Inferior parietal cortex (tissue), 1 donor: ENCODE data around the gene CGNL1.

Source experiments
- DNase-seq: peaks from one replicate; pipeline ENCODE4 v3.0.0-alpha.2; 2016; ENCODE audit errors: extremely low spot score

The CGNL1 gene

GRCh38 chr15:57422113-57422754 is 45.9 kb downstream of the CGNL1 start:
- no peak for DNase-seq

- DNase-seq = no peak
Measured at GRCh38 chr15:57423599-57424140, 47.4 kb downstream of the CGNL1 start.

GRCh38 chr15:57424628-57425405 is 48.5 kb downstream of the CGNL1 start:
- DNase-seq = no peak

- DNase-seq = no peak
Measured at GRCh38 chr15:57425842-57426241, 49.5 kb downstream of the CGNL1 start.

GRCh38 chr15:57427367-57427821 is 51.1 kb downstream of the CGNL1 start:
- DNase-seq = peak; percentile 20

GRCh38 chr15:57432141-57432741 is 55.9 kb downstream of the CGNL1 start:
- peak; percentile 32 for DNase-seq

- no peak for DNase-seq
Measured at GRCh38 chr15:57436166-57436565, 59.9 kb downstream of the CGNL1 start.

GRCh38 chr15:57436961-57437360 is 60.7 kb downstream of the CGNL1 start:
- DNase-seq = no peak

GRCh38 chr15:57437564-57437963 is 61.3 kb downstream of the CGNL1 start:
- DNase-seq = no peak

GRCh38 chr15:57438166-57438565 is 61.9 kb downstream of the CGNL1 start:
- no peak for DNase-seq

GRCh38 chr15:57439128-57440027 is 63.1 kb downstream of the CGNL1 start:
- DNase-seq = no peak

- DNase-seq = no peak
Measured at GRCh38 chr15:57440167-57440566, 63.9 kb downstream of the CGNL1 start.

GRCh38 chr15:57440799-57441198 is 64.5 kb downstream of the CGNL1 start:
- no peak for DNase-seq

- no peak for DNase-seq
Measured at GRCh38 chr15:57442335-57442734, 66.0 kb downstream of the CGNL1 start.

GRCh38 chr15:57443486-57443885 is 67.2 kb downstream of the CGNL1 start:
- no peak for DNase-seq

GRCh38 chr15:57444877-57445513 is 68.7 kb downstream of the CGNL1 start:
- DNase-seq = no peak

GRCh38 chr15:57445872-57446271 is 69.6 kb downstream of the CGNL1 start:
- no peak for DNase-seq

GRCh38 chr15:57446393-57446792 is 70.1 kb downstream of the CGNL1 start:
- DNase-seq = no peak

- no peak for DNase-seq
Measured at GRCh38 chr15:57451555-57451954, 75.2 kb downstream of the CGNL1 start.

GRCh38 chr15:57452090-57452754 is 75.9 kb downstream of the CGNL1 start:
- DNase-seq = no peak
